Iris pigment epithelial cell (primary cell): Measurements from ENCODE around the gene EDEM3.
"Not testable (repeated sequence)": the region's sequence is repeated elsewhere in the genome, so short reads cannot be mapped to it uniquely, and the experiment has no call there.

Experiments used
- DNase-seq: peaks from one replicate; pipeline ENCODE4 v3.0.0-alpha.2; 2011; ENCODE audit warnings: low read depth

EDEM3 gene

DNA sequence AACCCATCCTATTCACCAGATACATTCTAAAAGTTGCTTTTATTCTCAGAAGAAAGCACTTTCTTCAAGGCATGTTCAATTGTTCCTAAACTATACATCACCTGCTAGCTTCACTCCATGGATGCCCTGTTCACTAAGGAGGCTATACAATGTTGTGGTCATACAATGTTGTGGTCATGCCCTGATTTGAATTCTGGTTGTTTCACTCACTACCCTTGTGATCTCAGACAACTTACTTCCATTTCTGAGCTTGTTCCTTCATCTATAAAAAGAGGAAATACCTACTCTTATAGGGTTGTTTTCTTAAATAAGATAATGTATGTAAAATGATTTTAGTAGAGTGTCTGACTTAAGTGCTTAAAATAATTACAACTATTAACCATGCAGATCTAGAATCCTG, 19.7 kb downstream of the EDEM3 start:
- DNase-seq, result no peak

DNA sequence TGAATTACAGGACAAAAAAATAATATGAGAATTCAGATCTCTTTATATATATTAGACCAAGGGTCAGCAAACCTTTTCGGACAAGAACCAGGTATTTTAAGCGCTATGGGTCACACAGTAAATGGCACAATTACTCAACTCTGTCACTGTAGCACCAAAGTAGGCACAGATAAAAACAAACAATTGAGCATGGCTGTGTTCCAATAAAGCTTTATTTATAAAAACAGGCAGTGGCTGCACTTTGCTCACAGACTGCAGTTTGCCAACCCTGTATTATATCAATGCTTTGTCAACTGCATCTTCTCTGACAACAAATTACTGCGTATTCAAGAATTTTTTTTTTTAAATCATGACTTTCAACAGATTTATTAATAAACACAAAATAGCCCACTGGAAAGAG, 29.8 kb downstream of the EDEM3 start:
- no peak for DNase-seq

DNA sequence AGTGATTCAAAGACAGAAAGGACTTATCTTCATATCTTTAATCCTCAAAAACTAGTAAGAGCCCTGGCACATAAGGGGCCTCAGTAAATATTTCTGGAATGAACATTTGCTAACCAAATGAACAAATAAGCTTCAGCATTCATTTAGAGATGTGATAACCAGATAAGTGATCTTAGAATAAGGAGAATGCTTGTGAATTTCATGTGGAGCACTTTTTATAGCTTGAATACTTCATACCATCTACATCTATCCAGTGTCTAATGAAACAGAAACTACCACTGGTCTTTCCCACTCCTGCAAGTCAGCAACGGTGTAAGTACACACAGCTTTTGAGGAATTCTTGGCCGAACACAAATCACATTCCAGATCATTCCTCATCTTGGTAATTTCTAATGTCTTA, 38.5 kb downstream of the EDEM3 start:
- DNase-seq, result peak; percentile 37

DNA sequence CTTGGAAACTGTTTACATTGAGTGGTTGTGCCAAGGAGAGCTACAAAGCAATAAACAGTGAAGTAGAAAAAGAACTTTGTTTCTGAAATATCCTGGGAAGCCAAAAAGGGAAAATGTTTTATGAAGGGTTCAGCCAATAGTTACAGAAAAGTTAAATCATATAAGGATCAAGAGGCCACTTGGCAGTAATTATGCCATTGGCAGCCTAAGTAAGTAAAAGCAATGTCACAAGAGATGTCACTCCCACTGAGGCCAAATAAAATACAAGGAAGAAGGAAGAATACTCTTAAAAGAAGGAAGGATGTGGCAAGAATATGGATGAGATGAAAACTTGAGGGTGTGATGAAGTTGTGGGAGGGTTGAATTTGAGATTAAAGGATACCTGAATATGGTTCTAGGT, 45.2 kb downstream of the EDEM3 start:
- DNase-seq, result no peak

DNA sequence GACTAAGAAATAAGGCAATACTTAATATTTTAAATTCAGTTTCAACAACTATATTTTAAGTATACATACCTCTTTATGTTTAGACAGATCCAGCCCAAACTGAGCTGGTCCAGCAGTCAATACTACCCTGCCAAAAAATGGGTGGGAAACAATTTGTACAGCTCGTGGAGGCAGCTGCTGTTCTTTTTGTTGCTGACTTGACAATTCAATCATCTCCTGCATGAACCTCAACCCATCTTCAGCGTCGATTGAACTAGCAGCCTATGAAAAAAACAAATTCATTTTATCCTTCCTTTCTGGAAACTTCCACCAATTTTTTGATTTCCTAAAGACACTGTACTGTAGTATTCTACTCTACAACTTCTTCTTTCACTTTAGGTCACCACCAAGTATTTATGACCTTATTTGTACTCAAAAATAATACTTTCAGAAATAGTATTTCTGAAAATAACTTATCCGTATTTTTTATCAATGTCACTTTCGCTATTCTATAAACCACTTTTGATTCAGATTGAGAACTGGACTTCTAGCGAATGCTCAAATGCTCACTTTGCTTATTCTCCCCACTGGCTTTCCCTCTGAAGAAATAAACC, 46.5 kb downstream of the EDEM3 start:
- no peak for DNase-seq

DNA sequence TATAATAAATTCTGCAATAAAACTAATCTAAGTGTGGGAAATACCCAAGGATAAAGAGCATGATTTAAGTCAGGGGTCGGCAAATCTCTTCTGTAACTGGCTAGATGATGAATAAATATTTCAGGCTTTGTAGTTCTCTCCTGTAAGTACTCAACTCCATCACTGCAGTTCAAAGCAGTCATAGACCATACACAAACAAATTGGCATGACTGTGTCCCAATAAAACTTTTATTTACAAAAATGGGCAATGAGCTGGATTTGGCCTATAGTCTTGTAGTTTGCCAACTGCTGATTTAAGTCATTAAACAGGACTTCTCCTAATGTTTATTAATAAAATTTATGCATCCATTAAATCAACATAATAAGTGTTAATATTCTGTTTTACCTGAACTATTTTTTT, 49.4 kb downstream of the EDEM3 start:
- no peak for DNase-seq

DNA sequence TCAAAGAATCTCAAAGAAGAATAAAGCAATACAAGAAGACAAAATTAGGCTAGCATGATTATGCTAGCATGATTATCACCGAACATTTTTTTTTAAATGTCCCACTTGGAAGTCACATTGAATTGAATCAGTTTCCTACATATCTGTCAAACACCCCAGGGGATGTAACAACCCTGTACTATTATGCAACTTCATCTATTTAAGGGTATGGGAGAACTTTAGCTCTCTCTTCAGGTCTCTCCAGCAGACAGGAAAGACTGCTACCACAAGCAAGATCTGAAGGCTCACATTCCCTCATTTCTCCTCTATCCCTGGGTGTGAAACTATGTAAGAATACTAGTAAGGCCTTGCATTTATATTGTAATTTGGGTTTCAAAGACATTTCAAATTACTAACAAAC, 52.8 kb downstream of the EDEM3 start:
- DNase-seq, result peak; percentile 27

DNA sequence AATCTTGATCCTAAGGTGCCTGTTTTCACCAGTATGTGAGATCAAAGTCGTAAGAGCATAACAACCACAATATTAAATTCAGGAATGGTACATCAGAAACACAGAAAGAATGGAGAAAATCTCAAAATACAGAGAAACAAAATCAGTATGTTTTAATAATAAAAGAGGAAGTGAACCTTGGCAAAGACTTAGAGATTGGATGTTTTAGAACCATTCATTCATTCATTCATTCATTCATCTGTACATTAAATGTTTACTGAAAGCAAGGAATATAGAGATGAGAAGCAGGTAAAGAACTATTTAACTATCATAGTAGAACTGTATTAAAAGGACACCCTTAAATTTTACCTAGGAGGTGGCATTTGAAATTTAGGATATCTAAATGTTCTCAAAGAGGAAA, 55.7 kb downstream of the EDEM3 start:
- DNase-seq, result no peak

DNA sequence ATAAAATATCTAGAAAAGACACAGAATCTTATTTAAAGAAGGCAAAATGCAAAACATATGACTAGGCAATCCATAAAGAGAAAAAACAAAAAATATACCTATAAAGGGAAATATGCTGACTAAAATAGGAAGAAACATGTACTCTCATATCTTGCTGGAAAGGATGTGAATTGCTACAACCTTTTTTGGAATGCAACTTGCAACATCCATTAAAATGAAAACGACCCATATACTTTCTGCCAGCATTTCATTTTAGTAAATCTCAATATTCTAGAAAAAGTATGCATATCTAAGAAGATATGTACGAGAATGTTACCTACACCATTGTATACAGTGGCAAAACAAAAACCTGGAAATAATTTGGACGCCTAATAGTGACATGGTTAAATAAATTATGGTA, 56.6 kb downstream of the EDEM3 start:
- DNase-seq, result peak; percentile 24

DNA sequence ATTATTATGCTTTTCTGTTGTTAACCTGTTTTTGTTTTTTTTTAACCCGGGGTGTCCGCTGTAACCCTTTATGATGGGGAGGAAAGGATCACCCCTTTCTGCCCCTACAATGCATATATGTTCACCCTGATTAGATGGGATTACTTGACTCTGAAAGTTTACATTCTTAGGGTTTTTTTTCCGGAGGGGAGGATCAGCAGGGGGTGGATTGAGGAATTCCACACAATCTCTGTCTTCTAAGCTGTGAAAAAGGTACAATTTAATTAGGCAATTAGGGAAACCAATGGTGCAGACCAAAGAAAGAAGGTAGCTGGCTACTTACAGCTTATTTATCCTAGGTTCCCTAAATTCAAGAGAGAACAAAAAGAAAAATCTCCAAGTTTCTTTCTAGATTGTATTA, 58.3 kb downstream of the EDEM3 start:
- no peak for DNase-seq

DNA sequence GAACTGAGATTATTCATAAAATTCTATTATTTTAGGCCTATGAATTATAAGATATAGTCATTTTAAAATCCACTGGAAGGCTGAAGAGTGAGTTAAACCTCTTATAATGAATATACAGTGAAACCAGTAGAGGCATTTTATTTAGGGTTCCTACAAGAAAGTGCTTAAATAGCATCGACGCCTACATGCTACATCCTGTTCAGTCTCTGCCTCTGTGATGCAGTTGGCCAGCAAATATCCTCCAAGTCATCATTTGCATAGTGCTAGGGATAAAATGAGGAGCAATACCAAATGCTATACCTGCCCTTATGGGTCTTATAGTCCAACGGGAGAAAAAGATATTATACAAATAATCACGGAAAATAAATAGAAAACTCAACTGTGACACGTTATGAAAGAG, 59.6 kb downstream of the EDEM3 start:
- peak; percentile 36 for DNase-seq

DNA sequence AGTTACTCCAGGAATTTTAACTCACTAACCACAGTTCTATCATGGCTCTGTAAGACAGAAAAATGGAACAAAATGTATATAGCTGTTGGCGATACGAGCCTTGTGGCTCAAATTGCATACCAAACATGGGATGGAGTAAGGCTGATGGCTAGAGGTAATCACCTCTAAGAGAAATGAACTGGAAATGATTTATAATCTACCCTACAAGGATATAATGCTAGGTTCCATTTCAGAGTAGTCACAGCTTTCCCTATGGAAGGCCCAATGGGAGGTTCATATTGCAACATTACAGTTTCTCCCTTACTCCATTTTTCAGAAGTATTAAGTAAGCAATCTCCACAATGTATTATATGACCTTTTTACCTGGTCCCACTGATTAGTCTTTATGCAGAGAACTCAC, 61.6 kb downstream of the EDEM3 start:
- DNase-seq, result no peak

DNA sequence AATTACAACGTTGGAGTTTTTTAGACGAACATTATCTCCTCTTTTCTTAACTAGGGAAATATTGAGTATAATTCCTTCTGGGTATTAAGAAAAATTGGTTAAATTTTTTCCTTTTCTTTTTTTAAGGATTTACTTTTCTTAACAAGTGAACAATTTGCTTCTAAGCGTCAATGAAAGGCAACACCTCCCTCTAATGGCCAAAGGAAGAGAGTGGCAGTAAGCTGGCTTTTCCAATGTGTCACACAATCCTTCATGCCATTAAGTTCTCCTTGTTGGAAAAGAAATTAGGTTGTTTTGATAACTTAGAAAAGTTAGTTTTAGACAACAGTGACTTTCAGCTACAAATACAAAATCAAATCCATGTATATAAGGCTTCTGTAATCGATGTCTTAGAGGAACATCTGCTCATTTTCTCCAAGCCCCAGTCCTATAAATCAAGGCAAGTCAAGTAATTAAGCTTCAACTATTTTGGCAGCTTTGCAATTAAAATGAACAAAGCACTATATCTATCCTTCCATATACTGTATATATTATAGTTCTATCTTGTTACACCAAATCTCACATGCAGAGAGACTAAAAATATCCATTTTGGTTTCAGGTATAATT, 62.8 kb downstream of the EDEM3 start:
- peak; percentile 69 for DNase-seq

DNA sequence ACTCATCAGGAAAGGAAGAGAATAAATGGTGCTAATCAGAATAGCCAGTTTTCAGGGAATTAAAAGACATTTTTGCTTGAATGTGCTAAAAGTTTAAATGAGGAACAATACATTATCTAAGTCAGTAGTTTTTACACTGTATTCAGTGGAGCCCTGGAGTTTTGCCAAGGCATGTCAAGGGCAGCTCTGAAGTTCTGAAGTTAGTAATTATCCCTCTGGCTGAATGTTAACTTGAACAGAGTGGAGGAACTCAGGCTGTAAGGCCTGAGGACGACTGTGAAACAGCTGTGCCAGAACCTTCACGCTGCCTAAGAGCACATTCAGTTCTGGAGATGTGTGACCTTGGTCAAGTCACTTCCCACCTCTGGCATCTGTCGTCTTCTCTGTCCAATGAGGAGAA, 68.1 kb downstream of the EDEM3 start:
- DNase-seq, result peak; percentile 55

DNA sequence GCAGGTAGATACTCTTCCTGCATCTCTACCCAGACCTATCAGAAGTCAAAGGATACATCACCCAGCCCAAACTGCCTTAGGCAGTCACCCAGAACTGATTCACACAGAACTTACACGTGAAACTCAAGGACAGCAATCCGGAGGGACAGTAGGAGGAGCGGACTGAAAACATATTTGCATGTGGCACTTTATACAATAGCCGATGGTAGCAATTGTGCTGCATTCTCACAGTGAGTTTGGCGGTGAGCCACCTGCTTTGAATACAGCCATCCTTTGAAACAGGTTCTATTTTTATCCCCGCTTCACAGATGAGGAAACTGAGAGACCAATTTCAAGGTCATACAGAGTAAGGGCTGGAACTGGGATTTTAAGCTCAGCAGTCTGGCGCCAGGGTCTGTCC, 69.5 kb downstream of the EDEM3 start:
- no peak for DNase-seq

DNA sequence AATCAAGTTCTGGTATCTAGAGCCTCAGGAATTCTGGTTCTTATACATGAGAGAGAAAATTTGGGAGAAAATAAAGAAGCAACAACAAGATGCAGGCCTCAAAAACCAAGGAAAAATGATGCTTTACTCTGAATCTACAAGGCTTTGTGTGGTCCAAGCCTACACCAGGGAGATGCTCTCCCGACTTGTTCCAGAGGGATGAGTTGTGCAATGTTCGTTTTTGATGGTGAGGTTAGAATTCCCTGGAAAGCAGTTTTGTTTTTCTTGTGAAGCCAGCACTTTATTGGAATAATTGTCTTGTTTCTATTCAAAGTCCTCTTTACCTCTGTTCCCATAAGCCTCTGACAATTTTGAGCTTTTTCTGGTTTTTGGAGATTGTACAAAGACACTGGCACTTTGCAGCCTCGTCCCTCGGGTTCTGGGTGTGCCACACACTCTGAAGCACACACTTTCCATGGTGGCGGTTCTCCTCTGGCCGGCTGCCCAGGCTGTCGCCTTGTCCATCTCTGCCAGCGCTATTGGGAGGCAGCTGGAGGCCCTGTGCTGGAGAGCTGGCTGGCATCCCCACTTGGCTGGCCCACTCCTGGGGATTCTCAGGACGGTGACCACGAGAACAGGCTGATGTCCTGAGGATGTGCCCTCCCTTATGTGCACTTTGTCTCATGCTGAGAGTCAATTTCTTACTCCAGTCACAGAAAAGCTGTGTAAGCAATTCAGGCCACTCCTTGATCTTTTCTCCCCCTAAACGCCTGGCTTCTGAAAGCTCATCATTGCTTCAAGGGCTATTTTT, 70.2 kb downstream of the EDEM3 start:
- no peak for DNase-seq

DNA sequence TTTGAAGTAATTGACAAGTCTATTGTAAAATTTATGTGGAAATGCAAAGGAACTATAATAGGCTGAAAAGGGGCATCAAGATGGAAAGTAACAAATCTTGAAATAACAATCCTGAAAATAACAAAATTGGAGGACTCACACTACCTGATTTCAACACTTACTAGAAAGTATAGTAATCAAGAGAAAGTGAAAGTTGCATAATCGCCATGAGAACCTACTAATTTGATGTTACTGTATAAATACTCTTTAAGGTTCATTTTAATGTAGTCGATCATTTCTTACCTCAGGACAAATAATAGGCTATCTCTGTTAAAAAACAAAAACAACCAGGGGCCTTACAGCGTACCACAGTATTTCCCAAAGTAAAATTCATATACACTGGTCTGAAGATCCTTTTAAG, 71.7 kb downstream of the EDEM3 start:
- DNase-seq, result no peak

DNA sequence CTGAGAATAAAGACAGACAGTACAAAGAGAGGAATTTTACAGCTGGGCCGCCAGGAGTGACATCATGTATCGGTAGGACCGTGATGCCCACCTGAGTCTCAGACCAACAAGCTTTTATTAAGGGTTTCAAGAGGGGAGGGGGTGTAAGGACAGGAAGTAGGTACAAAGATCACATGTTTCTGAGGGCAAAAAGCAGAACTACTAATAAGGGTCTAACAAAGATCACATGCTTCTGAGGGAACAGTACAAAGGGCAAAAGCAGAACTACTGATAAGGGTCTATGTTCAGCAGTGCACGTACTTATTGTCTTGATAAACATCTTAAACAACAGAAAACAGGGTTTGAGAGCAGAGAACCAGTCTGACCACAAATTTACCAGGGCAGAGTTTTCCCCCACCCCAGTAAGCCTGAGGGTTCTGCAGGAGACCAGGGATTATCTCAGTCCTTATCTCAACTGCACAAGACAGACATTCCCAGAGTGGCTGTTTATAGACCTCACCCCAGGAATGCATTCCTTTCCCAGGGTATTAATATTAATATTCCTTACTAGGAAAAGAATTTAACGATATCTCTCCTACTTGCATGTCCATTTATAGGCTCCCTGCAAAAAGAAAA, 73.9 kb downstream of the EDEM3 start:
- not testable (repeated sequence) for DNase-seq

DNA sequence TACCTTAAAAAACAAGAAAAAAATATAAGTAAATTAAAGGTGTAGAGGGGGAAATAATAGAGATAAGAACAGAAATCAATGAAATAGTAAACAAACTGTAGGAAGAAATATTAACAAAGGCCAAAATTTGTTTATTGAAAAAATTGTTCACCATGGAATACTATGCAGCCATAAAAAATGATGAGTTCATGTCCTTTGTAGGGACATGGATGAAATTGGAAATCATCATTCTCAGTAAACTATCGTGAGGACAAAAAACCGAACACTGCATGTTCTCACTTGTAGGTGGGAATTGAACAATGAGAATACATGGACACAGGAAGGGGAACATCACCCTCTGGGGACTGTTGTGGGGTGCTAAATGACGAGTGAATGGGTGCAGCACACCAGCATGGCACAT, 75.2 kb downstream of the EDEM3 start:
- not testable (repeated sequence) for DNase-seq

DNA sequence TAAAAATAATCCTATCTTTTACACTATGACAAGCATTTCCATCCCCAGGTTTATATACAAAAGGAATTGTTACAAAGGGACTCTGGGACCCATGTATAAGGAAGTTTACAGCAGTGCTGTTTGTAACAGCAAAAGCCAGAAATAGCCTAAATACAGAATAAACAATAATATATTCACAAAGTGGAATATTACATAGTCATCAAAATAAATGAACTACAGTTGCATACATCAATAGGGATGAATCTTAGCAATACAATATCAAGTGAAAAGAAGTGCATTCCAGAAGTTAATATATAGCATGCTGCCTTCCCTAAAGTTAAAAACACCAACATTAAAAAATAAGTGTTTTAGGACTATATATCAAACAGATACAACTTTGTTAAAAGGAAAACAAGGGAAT, 77.3 kb downstream of the EDEM3 start:
- no peak for DNase-seq

DNA sequence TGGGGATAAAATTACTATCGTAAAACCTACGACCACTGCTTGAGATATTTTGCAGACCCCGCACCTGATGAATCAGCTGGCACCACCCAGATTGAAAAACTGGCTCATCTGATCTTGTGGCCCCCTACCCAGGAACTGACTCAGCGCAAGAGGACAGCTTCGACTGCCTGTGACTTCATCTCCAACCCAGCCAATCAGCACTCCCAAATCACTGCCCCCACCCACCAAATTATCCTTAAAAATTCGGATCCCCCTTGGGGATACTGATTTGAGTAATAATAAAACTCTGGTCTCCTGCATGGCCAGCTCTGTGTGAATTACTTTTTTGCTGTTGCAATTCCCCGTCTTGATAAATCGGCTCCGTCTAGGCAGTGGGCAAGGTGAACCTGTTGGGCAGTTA, 81.4 kb downstream of the EDEM3 start:
- no peak for DNase-seq

DNA sequence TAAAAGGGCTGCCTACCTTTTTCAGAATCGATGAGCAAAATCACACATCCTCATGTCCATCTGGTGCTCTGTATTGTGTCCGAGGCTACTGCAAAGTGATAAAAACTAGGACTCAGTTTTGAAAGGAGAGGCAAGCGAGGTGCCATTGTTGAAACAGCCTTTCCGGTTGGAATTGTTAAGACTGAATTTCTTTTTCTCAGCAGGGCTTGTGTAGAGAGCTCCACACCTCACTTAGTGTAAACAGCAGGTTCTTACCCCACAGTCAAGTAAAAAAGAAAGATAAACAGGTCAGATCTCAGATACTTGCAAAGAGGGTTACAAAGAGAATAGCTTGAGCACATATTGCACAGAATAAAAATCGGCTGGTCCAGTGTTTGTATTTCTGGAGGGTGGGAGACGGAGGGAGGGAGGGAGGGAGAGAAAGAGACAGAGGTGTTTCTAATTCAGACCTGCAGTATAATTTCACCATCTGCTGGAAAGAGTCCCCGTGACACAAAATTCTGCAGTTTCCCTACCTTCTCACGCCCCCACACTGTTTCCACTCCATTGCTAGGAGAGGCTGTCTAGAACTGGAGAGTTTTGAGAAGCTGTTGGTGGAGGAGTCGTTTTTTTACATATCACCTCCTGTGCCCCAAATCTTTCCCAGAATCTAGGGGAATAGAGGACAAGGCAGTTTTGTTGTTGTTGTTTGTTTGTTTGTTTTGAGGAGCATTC, 82.5 kb downstream of the EDEM3 start:
- DNase-seq, result no peak

DNA sequence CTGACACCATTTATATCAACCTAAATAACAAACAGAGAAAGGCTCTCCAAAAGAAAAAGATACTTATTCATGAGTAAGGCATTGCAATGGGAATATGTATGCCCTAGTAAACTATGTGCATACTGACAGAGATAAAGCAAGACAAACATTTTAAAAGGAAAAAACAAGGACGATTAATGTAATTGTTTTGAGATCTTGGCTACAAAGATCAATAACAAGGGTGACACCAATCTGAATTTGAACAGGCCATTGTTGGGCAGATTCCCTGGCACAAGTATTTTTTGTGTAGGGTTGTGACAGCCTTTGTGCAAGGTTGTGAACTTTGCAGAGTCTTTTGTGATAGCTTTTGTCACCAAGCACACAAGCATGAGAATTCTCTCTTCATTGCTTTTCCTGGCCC, 85.3 kb downstream of the EDEM3 start:
- DNase-seq, result no peak
